GM12878 (cell line): ENCODE results near the gene MATN1. TPM values are rescaled to one million over a fixed set of nuclear protein-coding genes. Genes with fewer than 3 reads are reported as not detected.

ENCODE experiments used
- BCL11A ChIP-seq: IDR thresholded peaks from 2 replicates; pipeline ENCODE4 v1.6.1; 2011; ENCODE audit warnings: low read depth, low read length
- BCLAF1 ChIP-seq: fragments of 450-650 bp; IDR thresholded peaks from 2 replicates; pipeline ENCODE4 v1.6.1; 2017; ENCODE audit warnings: antibody characterized with exemption, mild to moderate bottlenecking, moderate library complexity
- CBX3 ChIP-seq: fragments of 200-600 bp; sonication (generic); IDR thresholded peaks from 2 replicates; pipeline ENCODE4 v1.6.1; 2016; ENCODE audit warnings: low read depth, borderline replicate concordance
- CBX5 ChIP-seq: sonication (generic); IDR thresholded peaks from 2 replicates; pipeline ENCODE4 v1.6.1; 2016; ENCODE audit warnings: low read depth, moderate library complexity, mild to moderate bottlenecking, inconsistent platforms
- CHD2 ChIP-seq: IDR thresholded peaks from 2 replicates; pipeline ENCODE4 v1.6.1; 2011; ENCODE audit warnings: low read depth, low read length, improper control_type of control experiment, borderline replicate concordance
- E2F8 ChIP-seq: fragments of 450-650 bp; IDR thresholded peaks from 2 replicates; pipeline ENCODE4 v1.6.1; 2018; ENCODE audit warnings: mild to moderate bottlenecking, low read depth, moderate library complexity; ENCODE audit not compliant: partially characterized antibody
- EGR1 ChIP-seq, 2 experiments: IDR thresholded peaks; 1 replicate in 1 of 2; 2 replicates in 1 of 2; pipeline ENCODE4 v1.6.1; 2011 to 2012; ENCODE audit warnings: low read depth in 2 of 2, low read length in 2 of 2, borderline replicate concordance in 1 of 2, mild to moderate bottlenecking in 1 of 2, moderate library complexity in 1 of 2
- MEF2A ChIP-seq: IDR thresholded peaks from 2 replicates; pipeline ENCODE4 v1.6.1; 2011; ENCODE audit warnings: low read depth, mild to moderate bottlenecking, low read length, moderate library complexity; ENCODE audit not compliant: insufficient read depth
- MEF2B ChIP-seq: fragments of 450-650 bp; IDR thresholded peaks from 2 replicates; pipeline ENCODE4 v1.6.1; 2018; ENCODE audit warnings: mild to moderate bottlenecking, moderate library complexity; ENCODE audit not compliant: partially characterized antibody, poor library complexity, severe bottlenecking
- NKRF ChIP-seq: fragments of 450-650 bp; conservative IDR thresholded peaks from 2 replicates; pipeline ENCODE4 v1.6.1; 2017; ENCODE audit warnings: mild to moderate bottlenecking, moderate library complexity
- NR2C1 ChIP-seq: fragments of 450-650 bp; IDR thresholded peaks from 2 replicates; pipeline ENCODE4 v1.6.1; 2017; ENCODE audit warnings: antibody characterized with exemption, mild to moderate bottlenecking, moderate library complexity
- PAX8 ChIP-seq: fragments of 450-650 bp; IDR thresholded peaks from 2 replicates; pipeline ENCODE4 v1.6.1; 2017; ENCODE audit warnings: mild to moderate bottlenecking, moderate library complexity
- PML ChIP-seq: IDR thresholded peaks from 2 replicates; pipeline ENCODE4 v1.6.1; 2012; ENCODE audit warnings: low read length, inconsistent platforms
- RBBP5 ChIP-seq: fragments of 200-600 bp; sonication (generic); conservative IDR thresholded peaks from 2 replicates; pipeline ENCODE4 v1.6.1; 2016
- SIX5 ChIP-seq: IDR thresholded peaks from 2 replicates; pipeline ENCODE4 v1.6.1; 2011; ENCODE audit warnings: mild to moderate bottlenecking, low read depth, low read length, moderate library complexity; ENCODE audit not compliant: severe bottlenecking
- SMARCA5 ChIP-seq: fragments of 450-650 bp; IDR thresholded peaks from 2 replicates; pipeline ENCODE4 v1.6.1; 2017; ENCODE audit warnings: mild to moderate bottlenecking
- SPI1 ChIP-seq: IDR thresholded peaks from 2 replicates; pipeline ENCODE4 v1.6.1; 2011; ENCODE audit warnings: low read depth, mild to moderate bottlenecking, low read length, moderate library complexity, borderline replicate concordance; ENCODE audit not compliant: insufficient read depth
- ZBED1 ChIP-seq: IDR thresholded peaks from 2 replicates; pipeline ENCODE4 v1.6.1; 2016; ENCODE audit warnings: borderline replicate concordance
- ZBTB33 ChIP-seq: fragments of 450-650 bp; IDR thresholded peaks from 2 replicates; pipeline ENCODE4 v1.6.1; 2017; ENCODE audit warnings: mild to moderate bottlenecking
- polyA plus RNA-seq, 11 experiments: library from polyadenylated mRNA; depleted of rRNA in 4 of 11; unstranded in 6 of 11; stranded (reverse) in 5 of 11; fragments of >200 nt; fragmentation: Nextera tagmentation in 4 of 11; fragmentation: Illumina TruSeq in 1 of 11; extraction: Ambion mirVana in 4 of 11; extraction: Trizol in 1 of 11; gene quantifications; 1 replicate in 1 of 11; 2 replicates in 10 of 11; pipeline versions ENCODE4 v1.2.1 to v1.2.3, GENCODE V29; 2011 to 2016; ENCODE audit warnings: inconsistent platforms in 2 of 11, missing spikeins in 2 of 11, low read depth in 1 of 11
- total RNA-seq, 4 experiments: library from RNA; depleted of rRNA in 3 of 4; stranded (reverse); fragments of >200 nt in 3 of 4; fragmentation: Illumina TruSeq in 1 of 4; extraction: Trizol in 1 of 4; gene quantifications; 2 replicates each; pipeline versions ENCODE4 v1.2.1 to v1.2.3, GENCODE V29; 2013 to 2021

Gene MATN1
- total and polyA plus RNA-seq, 10 of the 15 experiments (the other 5 are each of a cell fraction or from before 2014, with no cell fraction given), result 0.04 to 0.50 (median 0.10) TPM; not detected in 1

GRCh38 chr1:30764939-30765555 is 41.7 kb upstream of the MATN1 start (continued):
- TF ChIP-seq BCLAF1 (no peak), RBBP5 (no peak), E2F8 (peak; percentile 22), PML (no peak), ZBTB33 (no peak), ZBED1 (peak; percentile 96), PAX8 (no peak), CBX5 (no peak), EGR1 (IDR thresholded peaks at IDR 0.05; ENCODE audit: borderline replicate concordance in 1 of 2, low read depth in 2 of 2, low read length in 2 of 2) (no peak; a peak in 1 of 3 replicates), CHD2 (peak; percentile 75; the same call in 1 of the 2 replicates), MEF2A (peak; percentile 98), CBX3 (no peak), SMARCA5 (peak; percentile 67), NKRF (no peak), MEF2B (peak; percentile 96), BCL11A (peak; percentile 94), NR2C1 (no peak), SIX5 (no peak), SPI1 (peak; percentile 77)
